ENCODE results near the gene DNAJC4. TPM values are rescaled to one million over a fixed set of nuclear protein-coding genes. Genes with fewer than 3 reads are reported as not detected.
A peak's percentile ranks its signal among the peaks of the same experiment; 100 is the strongest.

The DNAJC4 gene
- total and polyA plus RNA-seq, 8 donors, result 28.1 to 125 (median 34.7) TPM

DNA sequence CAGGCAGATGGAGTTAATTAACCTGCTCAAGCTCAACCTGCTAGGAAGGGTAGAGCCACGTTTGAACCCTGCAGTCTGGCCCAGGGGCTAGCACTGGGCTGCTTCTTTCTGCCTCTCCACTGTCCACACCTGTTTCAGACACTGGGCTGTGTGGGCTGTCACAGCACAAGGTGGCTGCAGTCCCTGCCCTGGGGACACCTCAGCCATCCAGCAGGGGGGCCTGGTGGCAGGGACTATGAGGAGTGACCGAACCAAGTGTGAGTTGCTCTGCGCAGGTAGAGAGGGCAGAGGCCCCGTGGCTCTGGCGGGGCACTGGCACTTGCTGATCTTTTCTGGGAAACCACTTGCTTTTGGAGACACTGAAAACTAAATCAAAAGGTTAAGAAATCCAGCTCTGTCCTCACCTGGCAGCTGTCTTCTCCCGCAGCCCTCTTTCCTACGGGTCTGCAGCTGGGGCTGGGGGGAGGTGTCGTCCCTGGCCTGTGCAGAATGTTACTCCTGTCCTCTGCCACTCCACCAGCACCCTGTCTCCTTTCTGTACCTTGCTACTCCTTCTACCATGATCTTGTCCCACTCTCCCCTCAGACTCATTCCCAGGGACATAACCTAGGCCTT, 48.3 kb downstream of the DNAJC4 start:
- FAIRE-seq, result no peak
- Histone ChIP-seq H3K4me3 (no peak overlapping the region), H3K27ac (no peak overlapping the region), H3K36me3 (no peaks in the 10 kb centered on the region), H3K9me3 (no peaks in the 10 kb centered on the region), H3K4me1 (peaks cover 1 to 5% (median 2%) of the 10 kb centered on the region in 3 donors), H3K27me3 (no peaks in the 10 kb centered on the region)
- TF ChIP-seq, protein P1, sequence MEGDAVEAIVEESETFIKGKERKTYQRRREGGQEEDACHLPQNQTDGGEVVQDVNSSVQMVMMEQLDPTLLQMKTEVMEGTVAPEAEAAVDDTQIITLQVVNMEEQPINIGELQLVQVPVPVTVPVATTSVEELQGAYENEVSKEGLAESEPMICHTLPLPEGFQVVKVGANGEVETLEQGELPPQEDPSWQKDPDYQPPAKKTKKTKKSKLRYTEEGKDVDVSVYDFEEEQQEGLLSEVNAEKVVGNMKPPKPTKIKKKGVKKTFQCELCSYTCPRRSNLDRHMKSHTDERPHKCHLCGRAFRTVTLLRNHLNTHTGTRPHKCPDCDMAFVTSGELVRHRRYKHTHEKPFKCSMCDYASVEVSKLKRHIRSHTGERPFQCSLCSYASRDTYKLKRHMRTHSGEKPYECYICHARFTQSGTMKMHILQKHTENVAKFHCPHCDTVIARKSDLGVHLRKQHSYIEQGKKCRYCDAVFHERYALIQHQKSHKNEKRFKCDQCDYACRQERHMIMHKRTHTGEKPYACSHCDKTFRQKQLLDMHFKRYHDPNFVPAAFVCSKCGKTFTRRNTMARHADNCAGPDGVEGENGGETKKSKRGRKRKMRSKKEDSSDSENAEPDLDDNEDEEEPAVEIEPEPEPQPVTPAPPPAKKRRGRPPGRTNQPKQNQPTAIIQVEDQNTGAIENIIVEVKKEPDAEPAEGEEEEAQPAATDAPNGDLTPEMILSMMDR (IDR thresholded peaks at IDR 0.05), result no peak
- intact Hi-C loops (cut with DNase I), result no loop called here
- peak in 1 of 6 donors; percentile 43 for DNase-seq
- no peak for ATAC-seq
- 80 to 81% methylated on average over 8 of the region's 8 CpGs for WGBS, 2 donors

DNA sequence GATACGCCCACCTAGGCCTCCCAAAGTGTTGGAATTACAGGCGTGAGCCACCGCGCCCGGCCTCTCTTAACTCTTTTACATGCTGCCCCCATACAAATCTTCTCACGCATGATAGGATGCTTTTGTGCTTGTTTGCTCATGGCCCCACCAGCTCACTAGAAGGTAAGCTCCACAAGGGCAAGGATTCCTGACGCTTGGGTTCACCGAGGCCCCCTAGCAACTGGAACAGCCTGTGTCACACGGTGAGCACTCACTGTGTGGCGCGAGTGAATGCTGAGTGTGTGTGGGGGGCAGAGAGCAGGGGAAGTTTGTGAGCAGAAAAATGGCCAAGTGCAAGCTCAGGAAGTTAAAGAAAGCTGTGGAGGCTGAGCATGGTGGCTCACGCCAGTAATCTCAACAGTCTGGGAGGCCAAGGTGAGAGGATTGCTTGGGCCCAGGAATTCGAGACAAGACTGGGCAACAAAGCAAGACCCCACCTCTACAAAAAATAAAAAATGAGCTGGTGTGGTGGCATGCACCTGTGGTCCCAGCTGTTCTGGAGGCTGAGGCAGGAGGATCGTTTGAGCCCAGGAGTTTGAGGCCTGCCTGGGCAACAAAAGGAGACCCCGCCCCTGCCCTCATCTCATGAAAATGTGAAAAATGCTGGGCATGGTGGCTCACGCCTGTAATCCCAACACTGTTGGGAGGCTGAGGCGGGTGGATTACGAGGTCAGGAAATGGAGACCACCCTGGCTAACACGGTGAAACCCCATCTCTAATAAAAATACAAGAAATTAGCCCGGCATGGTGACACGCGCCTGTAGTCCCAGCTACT, 51.8 kb downstream of the DNAJC4 start:
- no peak for FAIRE-seq
- Histone ChIP-seq H3K36me3 (no peaks in the 10 kb centered on the region), H3K4me3 (no peak overlapping the region), H3K9me3 (no peaks in the 10 kb centered on the region), H3K27ac (no peak overlapping the region), H3K27me3 (no peaks in the 10 kb centered on the region), H3K4me1 (peaks cover 13 to 14% (median 14%) of the 10 kb centered on the region in 3 donors)
- peak in 1 of 6 donors; percentile 20 for DNase-seq
- intact Hi-C loops (cut with DNase I), result no loop called here
- 93 to 96% methylated on average over 22 of the region's 22 CpGs for WGBS, 2 donors
- TF ChIP-seq, protein P1 (IDR thresholded peaks at IDR 0.05), result no peak
- ATAC-seq, result no peak

DNA sequence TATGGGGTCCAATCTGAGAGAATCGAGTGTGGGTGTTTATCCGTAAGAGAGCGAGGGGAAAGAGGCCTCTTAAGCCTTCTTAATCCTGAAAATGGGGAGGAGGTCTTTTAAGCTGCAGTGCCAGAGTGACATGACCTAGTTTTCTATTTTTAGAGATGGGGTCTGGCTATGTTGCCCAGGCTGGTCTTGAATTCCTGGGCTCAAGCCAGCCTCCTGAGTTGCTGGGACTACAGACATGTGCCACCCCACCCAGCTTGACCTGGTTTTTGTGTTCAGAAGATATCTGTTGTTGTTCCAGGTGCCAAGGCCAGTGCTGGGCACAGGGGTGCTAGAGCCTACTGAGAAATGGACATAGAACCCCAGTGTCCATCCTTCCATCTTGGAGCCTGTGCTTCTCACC, 52.7 kb downstream of the DNAJC4 start:
- ATAC-seq (no peak), FAIRE-seq (no peak), DNase-seq (no peak)
- TF ChIP-seq, protein P1 (IDR thresholded peaks at IDR 0.05), result no peak
- no peaks in the 10 kb centered on the region for H3K9me3 ChIP-seq
- intact Hi-C loops (cut with DNase I), result no loop called here
- no peak overlapping the region for H3K4me3 ChIP-seq
- no peak overlapping the region for H3K27ac ChIP-seq
- no peaks in the 10 kb centered on the region for H3K36me3 ChIP-seq
- whole genome bisulfite sequencing, 2 donors, result 93% methylated on average over 3 of the region's 3 CpGs
- no peaks in the 10 kb centered on the region for H3K27me3 ChIP-seq
- H3K4me1 ChIP-seq, result peaks cover 13 to 14% (median 14%) of the 10 kb centered on the region in 3 donors

Other genes with a start within 250 kb of the DNAJC4 start
- 10 to 100 TPM; 15.2 to 32.0 (median 24.4) TPM for gene OTUB1, start 244.1 kb upstream of the DNAJC4 start, total RNA-seq
- 10 to 100 TPM; 42.4 to 57.8 TPM for gene OTUB1, start 244.1 kb upstream of the DNAJC4 start, polyA plus RNA-seq
- gene FLRT1, start 194.6 kb upstream of the DNAJC4 start, total RNA-seq, result under 1 TPM; 0.04 to 0.31 (median 0.15) TPM
- gene FLRT1, start 194.6 kb upstream of the DNAJC4 start, polyA plus RNA-seq, result under 1 TPM; 0.27 to 0.87 TPM
- gene MACROD1, start 64.4 kb upstream of the DNAJC4 start, total RNA-seq, result 10 to 100 TPM; 26.0 to 37.8 (median 30.3) TPM
- gene MACROD1, start 64.4 kb upstream of the DNAJC4 start, polyA plus RNA-seq, result 100 to 1,000 TPM in 1 of 2 donors, 10 to 100 TPM in 1; 85.1 to 126 TPM
- 10 to 100 TPM; 23.7 to 73.0 (median 39.3) TPM for gene STIP1, start 44.4 kb upstream of the DNAJC4 start, total RNA-seq
- gene STIP1, start 44.4 kb upstream of the DNAJC4 start, polyA plus RNA-seq, result 10 to 100 TPM; 34.2 to 37.6 TPM
- 10 to 100 TPM in 2 of 6 donors, 1 to 10 TPM in 4; 1.9 to 16.3 (median 6.3) TPM for gene FERMT3, start 23.8 kb upstream of the DNAJC4 start, total RNA-seq
- gene FERMT3, start 23.8 kb upstream of the DNAJC4 start, polyA plus RNA-seq, result 10 to 100 TPM in 1 of 2 donors, 1 to 10 TPM in 1; 9.7 to 12.6 TPM
- gene TRPT1, start 4.4 kb upstream of the DNAJC4 start, total RNA-seq, result 10 to 100 TPM; 18.6 to 33.1 (median 25.8) TPM
- gene TRPT1, start 4.4 kb upstream of the DNAJC4 start, polyA plus RNA-seq, result 10 to 100 TPM; 74.6 to 78.7 TPM
- 10 to 100 TPM; 32.6 to 46.0 (median 38.4) TPM for gene NUDT22, start 4.3 kb upstream of the DNAJC4 start, total RNA-seq
- 100 to 1,000 TPM in 1 of 2 donors, 10 to 100 TPM in 1; 69.7 to 115 TPM for gene NUDT22, start 4.3 kb upstream of the DNAJC4 start, polyA plus RNA-seq
- gene VEGFB, start 4.0 kb downstream of the DNAJC4 start, total RNA-seq, result 10 to 100 TPM; 54.1 to 87.1 (median 62.2) TPM
- 100 to 1,000 TPM in 1 of 2 donors, 10 to 100 TPM in 1; 61.2 to 115 TPM for gene VEGFB, start 4.0 kb downstream of the DNAJC4 start, polyA plus RNA-seq
- 10 to 100 TPM; 37.8 to 64.1 (median 45.6) TPM for gene FKBP2, start 10.5 kb downstream of the DNAJC4 start, total RNA-seq
- gene FKBP2, start 10.5 kb downstream of the DNAJC4 start, polyA plus RNA-seq, result 100 to 1,000 TPM; 307 to 344 TPM
- 100 to 1,000 TPM; 106 to 177 (median 119) TPM for gene PPP1R14B, start 16.4 kb downstream of the DNAJC4 start, total RNA-seq
- gene PPP1R14B, start 16.4 kb downstream of the DNAJC4 start, polyA plus RNA-seq, result 100 to 1,000 TPM in 1 of 2 donors, 10 to 100 TPM in 1; 81.6 to 180 TPM
- gene PLCB3, start 21.0 kb downstream of the DNAJC4 start, total RNA-seq, result 10 to 100 TPM in 1 of 6 donors, 1 to 10 TPM in 5; 5.7 to 13.1 (median 6.9) TPM
- gene PLCB3, start 21.0 kb downstream of the DNAJC4 start, polyA plus RNA-seq, result 10 to 100 TPM in 1 of 2 donors, 1 to 10 TPM in 1; 6.5 to 11.8 TPM
- gene BAD, start 54.1 kb downstream of the DNAJC4 start, total RNA-seq, result 10 to 100 TPM; 21.5 to 28.2 (median 23.6) TPM
- 10 to 100 TPM; 48.6 to 66.3 TPM for gene BAD, start 54.1 kb downstream of the DNAJC4 start, polyA plus RNA-seq
- gene GPR137, start 55.3 kb downstream of the DNAJC4 start, total RNA-seq, result 10 to 100 TPM in 4 of 6 donors, 1 to 10 TPM in 2; 7.1 to 27.9 (median 11.1) TPM
- gene GPR137, start 55.3 kb downstream of the DNAJC4 start, polyA plus RNA-seq, result 10 to 100 TPM; 18.5 to 19.3 TPM
- not detected for gene KCNK4, start 60.8 kb downstream of the DNAJC4 start, total RNA-seq
- gene KCNK4, start 60.8 kb downstream of the DNAJC4 start, polyA plus RNA-seq, result not detected
- under 1 TPM in 1 of 6 donors, not detected in 5; 0.51 TPM for gene CATSPERZ, start 69.8 kb downstream of the DNAJC4 start, total RNA-seq
- gene CATSPERZ, start 69.8 kb downstream of the DNAJC4 start, polyA plus RNA-seq, result 1 to 10 TPM in 1 of 2 donors, under 1 TPM in 1; 0.27 to 1.5 TPM
- 10 to 100 TPM; 28.0 to 50.7 (median 37.9) TPM for gene ESRRA, start 75.0 kb downstream of the DNAJC4 start, total RNA-seq
- gene ESRRA, start 75.0 kb downstream of the DNAJC4 start, polyA plus RNA-seq, result 10 to 100 TPM; 61.0 to 62.3 TPM
- 10 to 100 TPM; 53.3 to 85.0 (median 65.6) TPM for gene TRMT112, start 87.0 kb downstream of the DNAJC4 start, total RNA-seq
- gene TRMT112, start 87.0 kb downstream of the DNAJC4 start, polyA plus RNA-seq, result 100 to 1,000 TPM; 150 to 157 TPM
- gene PRDX5, start 87.6 kb downstream of the DNAJC4 start, total RNA-seq, result 100 to 1,000 TPM in 1 of 6 donors, 10 to 100 TPM in 5; 59.0 to 102 (median 80.6) TPM
- 100 to 1,000 TPM; 204 to 245 TPM for gene PRDX5, start 87.6 kb downstream of the DNAJC4 start, polyA plus RNA-seq
- gene CCDC88B, start 109.7 kb downstream of the DNAJC4 start, total RNA-seq, result 10 to 100 TPM in 1 of 6 donors, 1 to 10 TPM in 5; 3.0 to 11.2 (median 4.7) TPM
- gene CCDC88B, start 109.7 kb downstream of the DNAJC4 start, polyA plus RNA-seq, result 10 to 100 TPM; 31.0 to 50.0 TPM
- gene RPS6KA4, start 128.6 kb downstream of the DNAJC4 start, total RNA-seq, result 10 to 100 TPM in 2 of 6 donors, 1 to 10 TPM in 4; 7.4 to 16.3 (median 9.0) TPM
- 10 to 100 TPM; 15.4 to 18.8 TPM for gene RPS6KA4, start 128.6 kb downstream of the DNAJC4 start, polyA plus RNA-seq